WERI-Rb-1 (cell line): ENCODE data around the gene HOXA4.

Source experiments
- DNase-seq: peaks from one replicate; pipeline ENCODE4 v3.0.0-alpha.2; 2020
- H3K27ac ChIP-seq: fragments of 250-450 bp; sonication (Bioruptor Pico); 2 replicates; pipeline ENCODE4 v1.5.1; 2020; ENCODE audit warnings: mild to moderate bottlenecking, moderate library complexity
- H3K27me3 ChIP-seq: fragments of 250-450 bp; sonication (Bioruptor Pico); 2 replicates; pipeline ENCODE4 v1.5.1; 2021; ENCODE audit warnings: mild to moderate bottlenecking, low read depth, moderate library complexity; ENCODE audit not compliant: insufficient read depth, severe bottlenecking
- H3K36me3 ChIP-seq: fragments of 250-450 bp; sonication (Bioruptor Pico); 2 replicates; pipeline ENCODE4 v1.5.1; 2020; ENCODE audit warnings: mild to moderate bottlenecking, moderate library complexity
- H3K4me3 ChIP-seq: 2 replicates; pipeline ENCODE4 v1.5.1; 2011; ENCODE audit warnings: low read depth, mild to moderate bottlenecking, control low read depth, low read length
- H3K9me3 ChIP-seq: fragments of 250-450 bp; sonication (Bioruptor Pico); 2 replicates; pipeline ENCODE4 v1.5.1; 2021; ENCODE audit warnings: mild to moderate bottlenecking, moderate library complexity; ENCODE audit not compliant: severe bottlenecking
- CTCF ChIP-seq: IDR thresholded peaks from 2 replicates; pipeline ENCODE4 v1.5.1; 2011; ENCODE audit warnings: low read depth, mild to moderate bottlenecking, control low read depth, inconsistent platforms, low read length

Gene HOXA4

GRCh38 chr7:27091941-27092818 is 38.4 kb downstream of the HOXA4 start:
- H3K36me3 ChIP-seq: peaks cover 2% of the 10 kb centered on the region; the same call in 1 of the 2 replicates

DNA sequence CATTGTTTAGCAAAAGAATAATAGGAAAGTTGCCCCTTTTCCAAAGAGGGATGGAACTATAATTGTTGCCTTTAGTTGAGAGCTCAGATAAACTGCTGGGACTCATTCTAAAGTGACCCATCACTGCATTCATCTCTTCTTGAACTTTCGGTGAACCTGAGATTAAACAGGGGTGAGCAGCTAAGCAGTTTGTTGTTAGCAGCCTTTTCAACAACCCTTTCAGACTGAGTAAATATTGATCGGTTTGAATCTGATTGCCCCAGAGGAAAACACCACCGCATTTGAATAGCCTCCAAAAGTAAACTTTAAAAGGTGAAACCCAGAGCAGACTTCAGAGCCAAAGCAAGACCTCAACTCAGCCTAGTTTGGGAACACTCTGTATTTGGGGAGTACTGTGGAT is 39.5 kb downstream of the HOXA4 start:
- no peaks in the 10 kb centered on the region for H3K9me3 ChIP-seq
- H3K4me3 ChIP-seq: no peak overlapping the region
- H3K27ac ChIP-seq: peak overlapping the region; percentile 38
- H3K27me3 ChIP-seq: peaks cover 24% of the 10 kb centered on the region
- TF ChIP-seq CTCF: no peak
- H3K36me3 ChIP-seq: no peaks in the 10 kb centered on the region
- DNase-seq: no peak

More at GRCh38 chr7:27091941-27092818, 38.4 kb downstream of the HOXA4 start:
- DNase-seq: no peak
- Histone ChIP-seq H3K27ac (no peak overlapping the region), H3K9me3 (no peaks in the 10 kb centered on the region), H3K4me3 (no peak overlapping the region), H3K27me3 (peaks cover 35% of the 10 kb centered on the region)
- no peak for TF ChIP-seq CTCF

DNA sequence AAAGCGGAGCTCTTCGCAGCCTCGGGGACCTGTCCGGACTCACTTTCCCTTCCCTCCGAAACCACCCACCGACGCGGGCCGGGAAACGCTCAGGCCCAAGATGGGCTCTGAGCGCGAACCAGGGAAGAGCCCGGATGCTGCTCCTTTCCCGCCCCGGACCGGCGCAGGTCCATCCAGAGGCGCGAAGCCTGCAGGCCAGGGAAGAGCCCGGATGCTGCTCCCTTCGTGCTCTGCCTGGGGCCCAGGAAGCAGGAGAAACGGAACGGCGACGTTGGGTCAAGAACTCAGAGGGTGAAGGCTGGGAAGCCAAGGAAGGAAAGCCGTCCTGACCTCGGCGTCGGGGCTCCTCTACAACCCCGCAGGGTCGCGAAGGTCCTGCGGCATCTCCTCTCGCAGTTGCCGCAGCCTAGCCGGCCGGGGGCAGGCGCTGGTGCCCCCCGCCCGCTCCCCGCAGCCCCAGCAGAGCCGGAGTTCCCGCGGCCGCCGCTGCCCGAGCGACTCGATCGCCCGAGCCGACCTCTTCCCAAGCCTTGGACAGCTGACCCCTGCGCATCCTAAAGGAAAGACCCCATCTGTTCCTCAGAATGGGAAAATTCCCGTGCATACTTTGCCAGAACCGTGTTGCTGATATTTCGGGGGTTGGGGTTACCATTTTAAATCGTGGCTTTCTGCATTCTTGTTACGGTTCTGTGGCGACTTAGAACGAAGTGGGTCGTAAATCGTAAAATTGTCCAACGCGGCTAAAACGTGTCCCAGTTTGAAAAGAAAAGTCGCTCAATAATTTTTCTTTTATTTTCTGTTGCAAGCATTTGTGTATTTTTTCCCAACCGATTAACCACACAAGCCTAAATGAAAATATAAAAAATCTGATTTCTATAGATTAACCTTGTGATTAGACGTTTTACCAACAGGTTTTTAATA is 42.3 kb downstream of the HOXA4 start:
- Histone ChIP-seq H3K4me3 (no peak overlapping the region), H3K27me3 (peaks cover 6% of the 10 kb centered on the region), H3K27ac (no peak overlapping the region), H3K36me3 (no peaks in the 10 kb centered on the region), H3K9me3 (no peaks in the 10 kb centered on the region)
- TF ChIP-seq CTCF: no peak
- no peak for DNase-seq

- no peak for TF ChIP-seq CTCF
- DNase-seq: no peak
Measured at GRCh38 chr7:27083646-27084045, 46.9 kb downstream of the HOXA4 start.

GRCh38 chr7:27082171-27082570 is 48.4 kb downstream of the HOXA4 start:
- Histone ChIP-seq H3K36me3 (no peaks in the 10 kb centered on the region), H3K9me3 (no peaks in the 10 kb centered on the region), H3K4me3 (no peak overlapping the region), H3K27ac (no peak overlapping the region), H3K27me3 (peaks cover 6% of the 10 kb centered on the region)
- TF ChIP-seq CTCF: no peak
- no peak for DNase-seq

More at GRCh38 chr7:27083646-27084045, 46.9 kb downstream of the HOXA4 start:
- Histone ChIP-seq H3K4me3 (no peak overlapping the region), H3K9me3 (no peaks in the 10 kb centered on the region), H3K27me3 (peaks cover 8% of the 10 kb centered on the region), H3K27ac (no peak overlapping the region), H3K36me3 (no peaks in the 10 kb centered on the region)
